H9 (cell line): ENCODE results near the gene OXA1L. TPM values are rescaled to one million over a fixed set of nuclear protein-coding genes. Genes with fewer than 3 reads are reported as not detected.

Source experiments
- DNase-seq: peaks from one replicate; pipeline ENCODE4 v3.0.0-alpha.2; 2017
- H2AFZ ChIP-seq: one replicate; pipeline ENCODE4 v1.6.1; 2013; ENCODE audit warnings: mild to moderate bottlenecking, low read length, control low read depth, moderate library complexity
- H2AK5ac ChIP-seq: 2 replicates; pipeline ENCODE4 v1.6.1; 2013; ENCODE audit warnings: low read length, control low read depth, mixed read lengths; ENCODE audit not compliant: insufficient read length
- H2BK120ac ChIP-seq: one replicate; pipeline ENCODE4 v1.6.1; 2013; ENCODE audit warnings: low read depth, mild to moderate bottlenecking, low read length, control low read depth, inconsistent platforms; ENCODE audit not compliant: poor library complexity, severe bottlenecking
- H2BK12ac ChIP-seq: 2 replicates; pipeline ENCODE4 v1.6.1; 2013; ENCODE audit warnings: low read length, control low read depth, mixed read lengths, low read depth; ENCODE audit not compliant: insufficient read length
- H2BK15ac ChIP-seq: 2 replicates; pipeline ENCODE4 v1.6.1; 2013; ENCODE audit warnings: low read depth, low read length, control low read depth
- H2BK20ac ChIP-seq: one replicate; pipeline ENCODE4 v1.6.1; 2013; ENCODE audit warnings: low read depth, mild to moderate bottlenecking, low read length, control low read depth, inconsistent platforms; ENCODE audit not compliant: poor library complexity, severe bottlenecking
- H2BK5ac ChIP-seq: 2 replicates; pipeline ENCODE4 v1.6.1; 2013; ENCODE audit warnings: low read length, control low read depth, mixed read lengths; ENCODE audit not compliant: insufficient read length
- H3K14ac ChIP-seq: 2 replicates; pipeline ENCODE4 v1.6.1; 2013; ENCODE audit warnings: low read length, control low read depth; ENCODE audit not compliant: insufficient read depth
- H3K18ac ChIP-seq: 2 replicates; pipeline ENCODE4 v1.6.1; 2013; ENCODE audit warnings: low read depth, mild to moderate bottlenecking, mixed read lengths, low read length, control low read depth; ENCODE audit not compliant: insufficient read length
- H3K23ac ChIP-seq: 2 replicates; pipeline ENCODE4 v1.6.1; 2013; ENCODE audit warnings: low read length, control low read depth, mixed read lengths, low read depth; ENCODE audit not compliant: insufficient read length
- H3K23me2 ChIP-seq: 2 replicates; pipeline ENCODE4 v1.6.1; 2013; ENCODE audit warnings: low read depth, mild to moderate bottlenecking, mixed read lengths, low read length, control low read depth; ENCODE audit not compliant: insufficient read length, poor library complexity, severe bottlenecking
- H3K27ac ChIP-seq: 2 replicates; pipeline ENCODE4 v1.5.1; 2013; ENCODE audit warnings: low read length, control low read depth, mixed read lengths, low read depth; ENCODE audit not compliant: insufficient read length
- H3K27me3 ChIP-seq: 2 replicates; pipeline ENCODE4 v1.6.1; 2013; ENCODE audit warnings: low read length, control low read depth, inconsistent platforms; ENCODE audit not compliant: insufficient read depth
- H3K4ac ChIP-seq: 2 replicates; pipeline ENCODE4 v1.6.1; 2013; ENCODE audit warnings: low read depth, mild to moderate bottlenecking, control low read depth, inconsistent platforms, low read length, moderate library complexity
- H3K4me1 ChIP-seq: 2 replicates; pipeline ENCODE4 v1.6.1; 2013; ENCODE audit warnings: low read length, control low read depth, inconsistent platforms; ENCODE audit not compliant: insufficient read depth
- H3K4me2 ChIP-seq: 2 replicates; pipeline ENCODE4 v1.6.1; 2013; ENCODE audit warnings: low read length, control low read depth, mixed read lengths; ENCODE audit not compliant: insufficient read length, insufficient read depth
- H3K56ac ChIP-seq: 2 replicates; pipeline ENCODE4 v1.6.1; 2013; ENCODE audit warnings: low read depth, mild to moderate bottlenecking, mixed read lengths, low read length, control low read depth; ENCODE audit not compliant: insufficient read length
- H3K79me1 ChIP-seq: 2 replicates; pipeline ENCODE4 v1.6.1; 2013; ENCODE audit warnings: low read depth, mild to moderate bottlenecking, moderate library complexity, low read length, control low read depth, inconsistent platforms; ENCODE audit not compliant: insufficient read depth, poor library complexity, severe bottlenecking
- H3K79me2 ChIP-seq: 2 replicates; pipeline ENCODE4 v1.6.1; 2013; ENCODE audit warnings: low read length, control low read depth, inconsistent platforms; ENCODE audit not compliant: insufficient read depth
- H3K9ac ChIP-seq: 2 replicates; pipeline ENCODE4 v1.6.1; 2013; ENCODE audit warnings: low read length, control low read depth, mixed read lengths; ENCODE audit not compliant: insufficient read length; ENCODE audit errors: extremely low read depth
- H3K9me3 ChIP-seq: one replicate; pipeline ENCODE4 v1.6.1; 2013; ENCODE audit warnings: low read depth, low read length, inconsistent platforms; ENCODE audit not compliant: control insufficient read depth
- H3T11ph ChIP-seq: one replicate; pipeline ENCODE4 v1.6.1; 2013; ENCODE audit warnings: mild to moderate bottlenecking, low read length, control low read depth, inconsistent platforms
- H4K20me1 ChIP-seq: one replicate; pipeline ENCODE4 v1.6.1; 2013; ENCODE audit not compliant: control insufficient read depth, insufficient read length, insufficient read depth
- H4K5ac ChIP-seq: 2 replicates; pipeline ENCODE4 v1.6.1; 2013; ENCODE audit warnings: low read depth, mild to moderate bottlenecking, mixed read lengths, low read length, control low read depth; ENCODE audit not compliant: insufficient read length
- H4K8ac ChIP-seq: replicated peaks from 2 replicates; pipeline ENCODE4 v1.6.1; 2013; ENCODE audit warnings: low read length, control low read depth, mixed read lengths, low read depth; ENCODE audit not compliant: insufficient read length
- H4K91ac ChIP-seq: 2 replicates; pipeline ENCODE4 v1.6.1; 2013; ENCODE audit warnings: low read depth, mild to moderate bottlenecking, moderate library complexity, mixed read lengths, low read length, control low read depth; ENCODE audit not compliant: insufficient read length
- H3K27ac Mint-ChIP-seq, 3 experiments: 2 replicates in 2 of 3; 3 replicates in 1 of 3; pipeline ENCODE4 v1.8.0; 2020 to 2021; ENCODE audit warnings: mixed read lengths in 3 of 3, mild to moderate bottlenecking in 1 of 3, moderate library complexity in 1 of 3
- H3K27me3 Mint-ChIP-seq: 2 replicates; pipeline ENCODE4 v1.8.0; 2021; ENCODE audit warnings: low read depth, mild to moderate bottlenecking, moderate library complexity, mixed read lengths
- H3K36me3 Mint-ChIP-seq, 3 experiments: 2 replicates in 2 of 3; 3 replicates in 1 of 3; pipeline ENCODE4 v1.8.0; 2020 to 2021; ENCODE audit warnings: low read depth in 3 of 3, mixed read lengths in 3 of 3; ENCODE audit not compliant: insufficient read depth in 1 of 3
- H3K4me1 Mint-ChIP-seq, 2 experiments: 2 replicates each; pipeline ENCODE4 v1.8.0; 2020; ENCODE audit warnings: mixed read lengths in 2 of 2
- H3K4me3 Mint-ChIP-seq, 2 experiments: 2 replicates in 1 of 2; 3 replicates in 1 of 2; pipeline ENCODE4 v1.8.0; 2020 to 2021; ENCODE audit warnings: mild to moderate bottlenecking in 2 of 2, mixed read lengths in 2 of 2, moderate library complexity in 1 of 2
- H3K9me3 Mint-ChIP-seq, 2 experiments: 2 replicates in 1 of 2; 3 replicates in 1 of 2; pipeline ENCODE4 v1.8.0; 2020; ENCODE audit warnings: mild to moderate bottlenecking in 2 of 2, mixed read lengths in 2 of 2, moderate library complexity in 1 of 2
- CTCF ChIP-seq: fragments of 200-600 bp; sonication (generic); conservative IDR thresholded peaks from 3 replicates; pipeline ENCODE4 v1.8.0; 2021; ENCODE audit warnings: antibody characterized with exemption, mild to moderate bottlenecking
- WGBS: extraction: QIAGEN DNeasy Blood & Tissue Kit; methylation state at CpG from one replicate; pipeline ENCODE4 v1.1.7; 2013; ENCODE audit warnings: missing lambda C conversion rate, low lambda C conversion rate, mixed read lengths; ENCODE audit not compliant: insufficient read length; ENCODE audit errors: extremely low coverage; 5-methylcytosine and 5-hydroxymethylcytosine counted together
- total RNA-seq: library from RNA; stranded (reverse); gene quantifications from 2 replicates; pipeline ENCODE4 v1.2.1, GENCODE V29; 2021

OXA1L gene
- total RNA-seq, 1 experiment from 2014 or later = 128 TPM

DNA sequence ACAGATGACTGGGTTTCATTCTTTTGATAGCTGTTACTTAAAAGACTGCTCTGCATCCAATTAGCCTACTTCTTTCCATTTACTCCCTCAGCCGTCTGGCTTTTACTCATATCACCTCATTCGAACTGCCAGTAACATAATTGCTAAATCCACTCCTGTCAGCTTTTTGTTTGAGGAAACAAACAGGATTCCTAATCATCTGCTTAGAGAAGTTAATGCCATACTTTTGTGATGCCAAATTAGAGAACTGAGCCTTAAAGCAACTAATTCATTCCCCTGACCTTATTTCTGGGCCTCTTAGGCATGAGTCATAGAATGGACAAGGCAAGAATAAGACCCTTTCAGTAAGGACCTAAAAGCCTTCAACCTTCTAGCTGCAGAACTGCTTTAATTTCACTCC, 2.9 kb downstream of the OXA1L start:
- Histone ChIP-seq H3K27me3 (no peaks in the 10 kb centered on the region), H4K5ac (no peak overlapping the region), H3K23me2 (peaks cover 9% of the 10 kb centered on the region), H2AFZ (no peak overlapping the region), H2BK120ac (no peak overlapping the region), H3K4me1 (no peaks in the 10 kb centered on the region), H2BK15ac (no peak overlapping the region), H2BK20ac (no peak overlapping the region), H2BK12ac (no peak overlapping the region), H4K91ac (no peak overlapping the region), H3K9ac (no peak overlapping the region), H3K79me2 (peaks cover 10% of the 10 kb centered on the region; the same call in 1 of the 2 replicates), H3K18ac (no peak overlapping the region), H2BK5ac (no peak overlapping the region), H3K14ac (no peak overlapping the region), H3K9me3 (no peaks in the 10 kb centered on the region), H3K27ac (no peak overlapping the region), H3K4me2 (no peak overlapping the region), H3K23ac (no peak overlapping the region), H3K4ac (no peak overlapping the region), H4K20me1 (no peaks in the 10 kb centered on the region), H3K79me1 (peaks cover 3% of the 10 kb centered on the region), H3K56ac (no peak overlapping the region), H3T11ph (no peak overlapping the region), H4K8ac (no peak overlapping the region), H2AK5ac (no peak overlapping the region)
- no peak for DNase-seq
- peaks cover 39 to 53% (median 42%) of the 10 kb centered on the region in 3 experiments for H3K36me3 Mint-ChIP-seq
- H3K9me3 Mint-ChIP-seq = no peaks in the 10 kb centered on the region
- no peaks in the 10 kb centered on the region for H3K27me3 Mint-ChIP-seq
- no CpG with 5 or more reads among the region's 2 CpGs for WGBS
- H3K4me3 Mint-ChIP-seq = no peak overlapping the region; a peak in 1 of 5 replicates
- H3K27ac Mint-ChIP-seq = no peak overlapping the region; a peak in 1 of 7 replicates
- TF ChIP-seq CTCF = no peak
- H3K4me1 Mint-ChIP-seq = peaks cover 13 to 20% of the 10 kb centered on the region in 2 experiments
